Measurements from ENCODE around the gene ZNF365.

DNA sequence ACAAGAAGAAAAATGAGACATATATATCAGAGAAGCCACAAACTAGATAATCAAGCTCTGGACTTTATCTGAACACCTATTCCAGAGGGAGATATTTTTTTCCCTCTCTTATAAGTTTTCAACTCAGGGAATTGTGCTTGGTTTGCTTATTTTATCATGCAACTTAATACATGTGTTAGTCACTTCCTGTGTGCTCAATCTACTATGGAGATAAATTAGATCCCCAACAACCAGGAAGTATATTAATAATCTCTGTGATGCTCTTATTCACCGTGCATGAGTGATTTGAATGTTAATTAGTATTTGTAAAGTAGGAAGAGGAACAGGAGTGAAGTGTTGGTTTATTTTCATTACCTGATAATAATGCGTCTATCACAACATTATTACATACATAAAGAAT lies 38.8 kb upstream of the ZNF365 start:
- TF ChIP-seq, protein P1, sequence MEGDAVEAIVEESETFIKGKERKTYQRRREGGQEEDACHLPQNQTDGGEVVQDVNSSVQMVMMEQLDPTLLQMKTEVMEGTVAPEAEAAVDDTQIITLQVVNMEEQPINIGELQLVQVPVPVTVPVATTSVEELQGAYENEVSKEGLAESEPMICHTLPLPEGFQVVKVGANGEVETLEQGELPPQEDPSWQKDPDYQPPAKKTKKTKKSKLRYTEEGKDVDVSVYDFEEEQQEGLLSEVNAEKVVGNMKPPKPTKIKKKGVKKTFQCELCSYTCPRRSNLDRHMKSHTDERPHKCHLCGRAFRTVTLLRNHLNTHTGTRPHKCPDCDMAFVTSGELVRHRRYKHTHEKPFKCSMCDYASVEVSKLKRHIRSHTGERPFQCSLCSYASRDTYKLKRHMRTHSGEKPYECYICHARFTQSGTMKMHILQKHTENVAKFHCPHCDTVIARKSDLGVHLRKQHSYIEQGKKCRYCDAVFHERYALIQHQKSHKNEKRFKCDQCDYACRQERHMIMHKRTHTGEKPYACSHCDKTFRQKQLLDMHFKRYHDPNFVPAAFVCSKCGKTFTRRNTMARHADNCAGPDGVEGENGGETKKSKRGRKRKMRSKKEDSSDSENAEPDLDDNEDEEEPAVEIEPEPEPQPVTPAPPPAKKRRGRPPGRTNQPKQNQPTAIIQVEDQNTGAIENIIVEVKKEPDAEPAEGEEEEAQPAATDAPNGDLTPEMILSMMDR (IDR thresholded peaks at IDR 0.05) = no peak
- TF ChIP-seq POLR2A (IDR thresholded peaks at IDR 0.05) = no peak

Measured in gastroesophageal sphincter (tissue), 3 donors.